Measurements from ENCODE around the gene ADGRG1. TPM values are rescaled to one million over a fixed set of nuclear protein-coding genes. Genes with fewer than 3 reads are reported as not detected.

The ADGRG1 gene
- total RNA-seq, 1 donor from 2014 or later = 116 TPM

- H3K9me3 Mint-ChIP-seq (ENCODE audit: unreplicated experiment) = peaks cover 4% of the 10 kb centered on the region
These were observed 28.8 kb downstream of the ADGRG1 start for GRCh38 chr16:57657228-57657627.

DNA sequence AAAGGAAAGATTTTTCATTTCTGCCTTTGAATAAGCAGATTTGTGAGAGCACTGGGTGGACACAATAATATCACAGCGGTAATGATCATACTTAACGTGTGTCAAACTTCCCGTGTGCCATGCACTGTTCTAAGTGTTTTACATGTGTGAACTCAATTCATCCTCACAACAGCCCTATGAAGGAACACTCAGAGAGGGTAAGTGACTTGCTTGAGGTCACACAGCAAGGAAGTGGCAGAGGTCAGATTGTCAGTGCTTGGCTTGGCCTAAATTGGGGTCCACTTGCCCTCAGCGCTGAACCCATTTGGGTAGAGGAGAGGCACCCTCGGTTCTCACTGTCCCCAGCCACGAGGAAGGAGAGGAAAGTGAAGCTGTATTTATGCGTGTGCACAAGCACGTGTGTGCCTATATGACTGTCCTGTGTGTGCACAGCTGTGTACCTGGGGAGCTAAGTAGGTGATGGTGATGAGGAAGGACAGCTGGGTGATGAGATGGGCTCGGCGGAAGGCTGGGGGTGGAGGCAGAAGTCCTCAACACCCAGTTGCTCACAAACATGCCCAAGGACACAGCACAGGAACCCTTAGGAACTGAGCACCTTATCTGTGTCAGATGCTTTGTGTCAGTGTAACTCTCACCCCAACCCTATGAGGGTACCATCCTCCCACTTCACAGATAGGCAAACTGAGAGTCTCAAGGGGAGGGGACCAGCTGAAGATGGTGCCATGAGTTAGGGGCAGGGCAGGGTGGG is 29.9 kb downstream of the ADGRG1 start:
- H3K9me3 Mint-ChIP-seq (ENCODE audit: unreplicated experiment) = peaks cover 7% of the 10 kb centered on the region
- no peak overlapping the region for H3K27ac Mint-ChIP-seq (ENCODE audit: unreplicated experiment)
- TF ChIP-seq, protein P1, sequence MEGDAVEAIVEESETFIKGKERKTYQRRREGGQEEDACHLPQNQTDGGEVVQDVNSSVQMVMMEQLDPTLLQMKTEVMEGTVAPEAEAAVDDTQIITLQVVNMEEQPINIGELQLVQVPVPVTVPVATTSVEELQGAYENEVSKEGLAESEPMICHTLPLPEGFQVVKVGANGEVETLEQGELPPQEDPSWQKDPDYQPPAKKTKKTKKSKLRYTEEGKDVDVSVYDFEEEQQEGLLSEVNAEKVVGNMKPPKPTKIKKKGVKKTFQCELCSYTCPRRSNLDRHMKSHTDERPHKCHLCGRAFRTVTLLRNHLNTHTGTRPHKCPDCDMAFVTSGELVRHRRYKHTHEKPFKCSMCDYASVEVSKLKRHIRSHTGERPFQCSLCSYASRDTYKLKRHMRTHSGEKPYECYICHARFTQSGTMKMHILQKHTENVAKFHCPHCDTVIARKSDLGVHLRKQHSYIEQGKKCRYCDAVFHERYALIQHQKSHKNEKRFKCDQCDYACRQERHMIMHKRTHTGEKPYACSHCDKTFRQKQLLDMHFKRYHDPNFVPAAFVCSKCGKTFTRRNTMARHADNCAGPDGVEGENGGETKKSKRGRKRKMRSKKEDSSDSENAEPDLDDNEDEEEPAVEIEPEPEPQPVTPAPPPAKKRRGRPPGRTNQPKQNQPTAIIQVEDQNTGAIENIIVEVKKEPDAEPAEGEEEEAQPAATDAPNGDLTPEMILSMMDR (IDR thresholded peaks at IDR 0.05; ENCODE audit: partially characterized antibody, unreplicated experiment) = no peak
- DNase-seq = no peak
- H3K4me1 Mint-ChIP-seq (ENCODE audit: low read depth, unreplicated experiment) = peaks cover 4% of the 10 kb centered on the region
- no peak overlapping the region for H3K4me3 Mint-ChIP-seq (ENCODE audit: unreplicated experiment)
- no peaks in the 10 kb centered on the region for H3K36me3 Mint-ChIP-seq (ENCODE audit: unreplicated experiment)
- H3K27me3 Mint-ChIP-seq (ENCODE audit: unreplicated experiment) = peaks cover 7% of the 10 kb centered on the region

More at GRCh38 chr16:57657228-57657627, 28.8 kb downstream of the ADGRG1 start:
- DNase-seq = no peak
- Mint-ChIP-seq H3K4me1 (ENCODE audit: low read depth, unreplicated experiment) (peaks cover 5% of the 10 kb centered on the region), H3K27ac (ENCODE audit: unreplicated experiment) (no peak overlapping the region), H3K27me3 (ENCODE audit: unreplicated experiment) (peaks cover 6% of the 10 kb centered on the region), H3K4me3 (ENCODE audit: unreplicated experiment) (no peak overlapping the region), H3K36me3 (ENCODE audit: unreplicated experiment) (no peaks in the 10 kb centered on the region)
- TF ChIP-seq, protein P1 (IDR thresholded peaks at IDR 0.05; ENCODE audit: partially characterized antibody, unreplicated experiment) = no peak

DNA sequence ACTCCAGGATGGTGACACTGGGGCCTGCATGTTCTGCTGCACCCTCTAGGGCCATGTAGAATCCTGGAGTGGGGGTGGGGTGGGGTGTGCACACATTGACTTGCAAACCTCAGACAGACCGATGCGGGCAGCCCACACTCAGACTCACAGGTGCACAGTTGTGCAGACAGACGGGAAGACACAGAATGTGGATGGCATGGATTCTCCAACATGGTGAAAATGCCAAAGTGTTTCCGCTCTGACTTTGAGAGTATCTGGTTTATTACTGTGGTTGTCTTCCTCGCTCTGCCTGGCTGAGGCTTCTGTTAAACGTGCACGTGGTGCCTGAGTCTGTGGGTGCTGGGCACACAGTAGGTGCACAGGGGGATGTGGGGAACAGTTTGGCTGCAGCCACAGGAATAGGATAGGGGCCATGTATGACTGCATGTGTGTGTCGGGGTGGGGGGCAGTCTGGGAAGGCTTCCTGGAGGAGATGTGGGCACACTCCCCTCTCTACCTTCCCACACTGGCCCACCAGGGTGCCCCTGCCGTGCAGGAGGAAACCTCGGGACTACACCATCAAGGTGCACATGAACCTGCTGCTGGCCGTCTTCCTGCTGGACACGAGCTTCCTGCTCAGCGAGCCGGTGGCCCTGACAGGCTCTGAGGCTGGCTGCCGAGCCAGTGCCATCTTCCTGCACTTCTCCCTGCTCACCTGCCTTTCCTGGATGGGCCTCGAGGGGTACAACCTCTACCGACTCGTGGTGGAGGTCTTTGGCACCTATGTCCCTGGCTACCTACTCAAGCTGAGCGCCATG is 30.6 kb downstream of the ADGRG1 start:
- H3K4me3 Mint-ChIP-seq (ENCODE audit: unreplicated experiment) = no peak overlapping the region
- no peaks in the 10 kb centered on the region for H3K36me3 Mint-ChIP-seq (ENCODE audit: unreplicated experiment)
- TF ChIP-seq, protein P1 (IDR thresholded peaks at IDR 0.05; ENCODE audit: partially characterized antibody, unreplicated experiment) = no peak
- no peak for DNase-seq
- H3K9me3 Mint-ChIP-seq (ENCODE audit: unreplicated experiment) = peaks cover 7% of the 10 kb centered on the region
- H3K4me1 Mint-ChIP-seq (ENCODE audit: low read depth, unreplicated experiment) = no peaks in the 10 kb centered on the region
- no peak overlapping the region for H3K27ac Mint-ChIP-seq (ENCODE audit: unreplicated experiment)
- peaks cover 7% of the 10 kb centered on the region for H3K27me3 Mint-ChIP-seq (ENCODE audit: unreplicated experiment)

DNA sequence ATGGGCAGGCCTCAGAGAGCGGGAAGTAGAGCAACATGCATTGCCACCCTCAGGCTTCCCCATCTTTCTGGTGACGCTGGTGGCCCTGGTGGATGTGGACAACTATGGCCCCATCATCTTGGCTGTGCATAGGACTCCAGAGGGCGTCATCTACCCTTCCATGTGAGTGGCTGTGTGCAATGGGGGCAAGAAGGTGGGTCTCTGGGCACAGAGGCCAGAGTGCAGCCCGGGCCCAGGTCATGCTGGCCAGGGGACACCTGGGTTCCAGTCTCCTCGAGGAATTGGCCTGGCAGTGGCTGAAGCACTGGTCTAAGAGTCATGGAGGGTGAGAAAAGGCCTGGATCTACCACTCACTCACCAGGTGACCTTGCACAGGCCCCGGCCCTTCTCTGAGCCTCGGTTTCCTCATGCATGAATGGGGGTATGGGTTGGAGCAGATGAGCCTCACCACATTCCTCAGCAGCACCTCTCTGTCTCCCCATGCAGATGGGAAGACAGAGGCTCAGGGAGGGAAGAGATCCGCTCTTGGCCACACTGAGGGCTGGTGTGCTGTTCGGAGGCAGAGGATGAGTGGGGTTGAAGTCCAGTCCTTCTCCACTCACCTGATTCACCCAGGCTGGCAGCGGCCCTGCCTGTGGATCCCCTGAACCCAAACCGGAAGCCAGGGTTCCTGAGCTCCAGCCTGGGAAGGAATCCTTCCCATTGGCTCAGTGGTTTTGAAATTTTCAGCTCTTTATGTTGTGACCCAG is 32.5 kb downstream of the ADGRG1 start:
- Mint-ChIP-seq H3K4me1 (ENCODE audit: low read depth, unreplicated experiment) (no peaks in the 10 kb centered on the region), H3K4me3 (ENCODE audit: unreplicated experiment) (no peak overlapping the region), H3K9me3 (ENCODE audit: unreplicated experiment) (peaks cover 9% of the 10 kb centered on the region), H3K27ac (ENCODE audit: unreplicated experiment) (no peak overlapping the region), H3K36me3 (ENCODE audit: unreplicated experiment) (no peaks in the 10 kb centered on the region), H3K27me3 (ENCODE audit: unreplicated experiment) (peaks cover 9% of the 10 kb centered on the region)
- TF ChIP-seq, protein P1 (IDR thresholded peaks at IDR 0.05; ENCODE audit: partially characterized antibody, unreplicated experiment) = no peak
- DNase-seq = no peak

Data from glutamatergic neuron (in vitro differentiated cells).